ENCODE measurements around the gene CRYBB2. TPM values are rescaled to one million over a fixed set of nuclear protein-coding genes. Genes with fewer than 3 reads are reported as not detected.
"Not testable (repeated sequence)": the region's sequence is repeated elsewhere in the genome, so short reads cannot be mapped to it uniquely, and the experiment has no call there.

The CRYBB2 gene
- total RNA-seq, 4 donors from 2014 or later, result 1.5 TPM; not detected in 3

DNA sequence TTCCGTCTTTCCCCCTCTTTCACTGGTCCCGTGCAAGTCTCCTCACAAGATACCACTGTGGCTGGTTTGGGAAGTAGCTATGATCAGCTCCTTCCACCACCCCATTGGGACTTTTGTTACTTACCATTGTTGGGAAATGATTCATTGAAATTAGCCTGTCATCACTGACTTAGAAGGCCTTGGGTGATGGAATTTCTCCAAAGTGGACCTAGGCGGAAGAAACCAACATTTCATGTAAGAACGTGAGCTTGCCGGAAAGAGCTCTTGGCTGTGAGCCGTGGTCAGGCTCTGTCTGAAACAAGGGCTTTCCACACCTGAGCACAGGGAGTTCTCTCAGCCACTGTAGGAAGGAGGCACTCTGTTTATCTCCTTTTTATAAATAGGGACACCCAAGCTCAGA is 43.3 kb upstream of the CRYBB2 start:
- no peak for DNase-seq (ENCODE audit: low spot score in 2 of 2)
- no peak for TF ChIP-seq POLR2A (IDR thresholded peaks at IDR 0.05)
- no peak for TF ChIP-seq CTCF (IDR thresholded peaks at IDR 0.05)
- no peak overlapping the region for H3K4me3 ChIP-seq (ENCODE audit: low read depth, poor library complexity, severe bottlenecking)
- intact Hi-C loops (cut with DNase I; ENCODE audit: low total_unique reads), result no loop called here
- 50 to 80% methylated on average over 6 of the region's 6 CpGs for WGBS, 2 donors

- intact Hi-C loops (cut with DNase I; ENCODE audit: low total_unique reads), result no loop called here
- no peak overlapping the region for H3K4me3 ChIP-seq (ENCODE audit: low read depth, poor library complexity, severe bottlenecking)
- 78 to 84% methylated on average over 3 of the region's 3 CpGs for WGBS, 2 donors
- DNase-seq (ENCODE audit: low spot score in 2 of 2), result no peak
- TF ChIP-seq CTCF (IDR thresholded peaks at IDR 0.05) (no peak), POLR2A (IDR thresholded peaks at IDR 0.05) (no peak)
Measured at GRCh38 chr22:25176799-25177198, 42.6 kb upstream of the CRYBB2 start.

DNA sequence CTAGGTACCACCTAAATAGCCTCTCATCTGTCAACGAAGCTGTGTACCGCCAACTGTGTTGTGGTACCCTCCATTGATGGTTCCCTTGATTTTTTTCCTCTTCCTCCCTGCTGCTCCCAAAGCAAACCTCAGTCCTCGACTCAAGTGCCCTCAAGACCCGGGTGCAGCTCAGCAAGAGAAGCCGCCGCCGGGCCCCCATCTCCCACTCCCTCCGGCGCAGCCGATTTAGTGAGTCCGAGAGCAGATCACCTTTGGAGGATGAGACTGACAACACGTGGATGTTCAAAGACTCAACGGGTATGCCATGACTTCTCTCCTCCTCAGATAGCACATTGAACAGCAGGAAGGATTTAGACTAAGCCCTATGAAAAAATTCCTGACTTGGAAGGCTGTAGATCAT is 42.2 kb upstream of the CRYBB2 start:
- 92% methylated on average over 13 of the region's 13 CpGs for WGBS, 2 donors
- no peak for DNase-seq (ENCODE audit: low spot score in 2 of 2)
- H3K4me3 ChIP-seq (ENCODE audit: low read depth, poor library complexity, severe bottlenecking), result no peak overlapping the region
- TF ChIP-seq CTCF (IDR thresholded peaks at IDR 0.05), result no peak
- TF ChIP-seq POLR2A (IDR thresholded peaks at IDR 0.05), result no peak
- intact Hi-C loops (cut with DNase I; ENCODE audit: low total_unique reads), result no loop called here

DNA sequence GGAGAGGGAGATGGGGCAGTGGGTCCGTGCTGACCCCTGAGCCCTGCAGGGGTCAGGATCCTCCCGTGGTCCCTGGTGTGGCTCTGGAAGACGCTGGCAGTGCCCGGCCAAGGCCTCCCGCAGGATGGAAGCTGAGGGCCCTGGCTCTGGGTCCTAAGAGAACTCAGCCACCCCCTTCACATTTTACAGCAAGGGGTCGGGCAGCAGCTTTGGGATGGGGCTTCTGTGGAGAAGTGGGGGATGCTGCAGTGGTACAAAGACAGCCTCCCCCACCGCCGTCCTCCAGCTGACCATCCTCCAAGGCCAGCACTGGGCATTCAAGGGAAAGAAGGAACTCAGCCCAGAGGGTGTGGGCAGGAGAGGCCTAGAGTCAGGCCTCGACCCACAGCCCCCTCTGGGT is 41.5 kb upstream of the CRYBB2 start:
- intact Hi-C loops (cut with DNase I; ENCODE audit: low total_unique reads), result no loop called here
- H3K4me3 ChIP-seq (ENCODE audit: low read depth, poor library complexity, severe bottlenecking), result no peak overlapping the region
- TF ChIP-seq CTCF (IDR thresholded peaks at IDR 0.05) (no peak), POLR2A (IDR thresholded peaks at IDR 0.05) (no peak)
- 93 to 96% methylated on average over 4 to 9 of the region's 9 CpGs for WGBS, 2 donors
- DNase-seq (ENCODE audit: low spot score in 2 of 2), result no peak

DNA sequence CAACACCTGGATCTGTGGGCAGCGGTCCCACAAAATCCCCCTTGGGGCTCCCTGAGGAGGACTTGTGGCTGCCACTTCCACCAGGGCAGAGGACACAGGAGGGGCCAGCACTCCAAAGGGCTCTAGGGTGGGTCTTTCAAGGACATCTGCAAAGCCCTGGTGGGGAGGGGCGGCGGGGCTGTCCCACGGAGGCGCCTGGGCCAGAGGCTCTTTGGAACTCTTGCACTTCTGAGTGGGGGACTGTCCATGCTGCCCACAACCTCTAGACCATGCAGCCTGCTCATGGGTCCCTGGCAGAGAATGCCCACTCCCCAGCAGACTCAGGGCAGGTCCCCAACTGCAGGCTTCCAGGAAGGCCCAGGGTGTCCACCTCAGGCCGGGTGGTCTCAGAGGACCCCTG is 41.1 kb upstream of the CRYBB2 start:
- H3K4me3 ChIP-seq (ENCODE audit: low read depth, poor library complexity, severe bottlenecking); DNase-seq (ENCODE audit: low spot score in 2 of 2); intact Hi-C loops (cut with DNase I; ENCODE audit: low total_unique reads): not testable (repeated sequence)
- 90 to 94% methylated on average over 5 to 6 of the region's 6 CpGs for WGBS, 2 donors

GRCh38 chr22:25178869-25179631 is 40.4 kb upstream of the CRYBB2 start:
- DNase-seq (ENCODE audit: low spot score in 2 of 2); intact Hi-C loops (cut with DNase I; ENCODE audit: low total_unique reads); H3K4me3 ChIP-seq (ENCODE audit: low read depth, poor library complexity, severe bottlenecking): not testable (repeated sequence)
- 71 to 78% methylated on average over 37 to 45 of the region's 63 CpGs for WGBS, 2 donors

Data from lower leg skin (tissue), 4 donors.